HG02970 (cell line): ENCODE data around the gene POLL.

Source experiments
- ATAC-seq: cut with Tn5 transposase; IDR thresholded peaks from one replicate; pipeline ENCODE4 v1.9.1; 2021; ENCODE audit warnings: mild to moderate bottlenecking, moderate library complexity, moderate number of reproducible peaks; ENCODE audit not compliant: unreplicated experiment, low FRiP score

Gene POLL

DNA sequence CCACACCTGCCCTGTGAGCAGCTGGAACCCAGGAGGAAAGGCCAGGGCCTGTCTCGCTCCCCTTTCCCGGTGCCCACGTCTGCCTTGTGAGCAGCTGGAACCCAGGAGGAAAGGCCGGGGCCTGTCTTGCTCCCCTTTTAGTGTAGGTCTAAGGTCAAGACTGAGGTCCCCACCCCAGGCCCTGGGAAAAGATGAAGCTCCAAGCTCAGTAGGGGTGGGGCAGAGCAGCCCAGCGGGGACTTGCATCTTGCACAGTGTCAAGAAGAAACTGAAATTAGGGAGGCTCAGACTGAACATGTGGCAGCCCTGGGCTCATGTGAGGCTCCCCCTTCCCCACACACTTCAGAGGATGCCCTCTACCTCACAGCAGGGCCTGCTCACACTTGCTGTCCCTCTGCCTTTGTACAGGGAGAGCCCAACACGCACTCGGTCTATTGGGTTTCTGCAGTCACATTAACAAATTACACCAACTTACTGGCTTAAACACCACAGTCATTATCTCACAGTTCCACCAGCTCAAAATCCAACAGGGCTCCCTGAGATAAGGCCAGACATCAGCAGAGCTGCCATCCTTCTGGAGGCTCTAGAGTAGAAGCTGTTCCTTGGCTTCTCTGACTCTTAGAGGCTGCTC, 12.4 kb downstream of the POLL start:
- ATAC-seq, result no peak

DNA sequence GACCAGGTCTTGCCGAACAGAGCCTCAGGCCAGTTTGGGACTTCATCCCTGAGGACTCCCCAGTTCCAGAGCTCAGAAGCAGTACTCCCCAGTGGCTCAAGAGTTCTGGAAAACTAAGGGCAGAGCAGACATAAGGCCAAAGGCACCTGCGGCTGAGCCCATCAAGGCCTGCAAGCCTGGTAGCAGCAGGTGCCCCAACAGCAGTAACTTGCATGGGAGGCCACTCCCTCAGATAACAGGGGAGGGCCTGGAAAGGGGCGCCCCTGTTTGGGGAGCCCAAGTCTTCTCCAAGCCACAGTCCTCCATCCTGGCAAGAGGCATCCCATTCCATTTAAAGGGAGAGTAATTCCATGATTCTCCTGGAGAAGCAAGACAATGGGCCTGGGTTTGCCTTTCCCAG, 13.0 kb downstream of the POLL start:
- ATAC-seq, result no peak

DNA sequence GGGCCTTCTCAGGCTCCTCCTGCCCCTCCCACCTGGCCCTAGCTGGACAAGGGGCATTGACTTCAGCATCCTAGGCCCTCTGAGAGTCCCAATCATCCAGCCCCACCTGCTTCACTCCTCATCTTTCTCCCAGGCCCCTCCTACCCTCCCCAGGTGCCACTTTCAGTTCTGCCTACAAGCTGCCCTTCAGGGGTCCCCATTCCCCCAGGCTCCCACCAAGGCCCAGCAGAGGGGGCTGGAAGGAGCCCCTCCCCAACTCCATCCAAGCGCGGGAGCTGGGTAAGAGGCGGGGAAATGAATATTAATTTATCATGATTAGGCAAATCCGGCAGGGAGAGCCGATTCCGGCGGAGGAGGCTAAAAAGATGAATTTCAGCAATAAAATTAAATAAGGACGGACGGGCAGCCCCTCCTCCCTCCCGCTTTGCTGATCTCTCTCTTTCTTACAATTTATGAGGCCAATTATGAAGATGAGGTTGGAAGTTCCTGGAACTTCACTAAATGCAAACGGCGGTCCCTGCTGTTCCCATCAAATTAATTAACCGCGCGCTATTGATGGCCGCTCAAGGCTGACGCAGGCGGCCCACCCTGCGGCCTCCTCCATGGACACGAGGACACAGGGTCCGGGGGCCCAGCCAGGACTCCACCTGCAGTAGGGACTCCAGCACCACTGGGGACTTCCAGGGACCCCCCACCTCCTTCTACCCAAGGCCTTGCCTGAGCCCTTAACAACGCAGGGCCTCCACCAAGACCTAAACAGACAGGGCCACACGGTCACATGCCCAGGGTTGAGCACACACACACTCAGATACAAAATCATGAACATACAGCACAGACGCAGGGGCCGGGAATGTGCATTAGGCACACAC, 13.9 kb downstream of the POLL start:
- no peak for ATAC-seq

DNA sequence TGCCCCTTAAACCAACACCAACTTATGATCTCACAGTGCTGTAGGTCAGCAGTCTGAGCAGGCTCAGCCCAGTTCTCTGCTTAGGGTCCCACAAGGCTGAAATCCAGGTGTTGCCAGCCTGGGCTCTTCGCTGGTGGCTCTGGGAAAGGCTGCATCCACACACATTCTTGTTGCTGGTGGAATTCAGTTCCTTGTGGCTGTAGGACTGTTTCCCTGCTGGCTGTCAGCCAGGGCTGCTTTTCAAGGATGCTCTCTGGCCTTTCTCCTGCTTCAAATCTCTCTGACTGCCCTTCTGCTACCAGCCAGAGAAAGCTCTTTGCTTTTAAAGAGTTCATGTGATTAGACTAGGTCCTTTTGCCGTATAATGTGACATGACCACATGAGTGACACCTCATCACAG, 15.3 kb downstream of the POLL start:
- no peak for ATAC-seq

DNA sequence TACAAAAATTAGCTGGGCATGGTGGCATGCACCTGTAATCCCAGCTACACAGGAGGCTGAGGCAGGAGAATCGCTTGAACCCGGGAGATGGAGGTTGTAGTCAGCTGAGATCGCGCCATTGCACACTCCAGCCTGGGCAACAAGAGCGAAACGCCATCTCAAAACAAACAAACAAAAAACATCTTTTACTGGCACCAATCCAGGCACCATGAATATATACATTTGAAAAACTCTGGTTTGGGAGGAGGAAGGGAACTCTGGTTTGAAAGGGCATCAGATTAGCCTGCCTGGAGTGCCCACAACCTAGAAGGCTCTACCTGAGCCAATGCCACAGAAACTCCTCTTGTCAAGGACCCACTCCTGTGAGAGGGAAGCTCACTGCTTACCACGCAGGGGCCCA, 15.9 kb downstream of the POLL start:
- no peak for ATAC-seq

DNA sequence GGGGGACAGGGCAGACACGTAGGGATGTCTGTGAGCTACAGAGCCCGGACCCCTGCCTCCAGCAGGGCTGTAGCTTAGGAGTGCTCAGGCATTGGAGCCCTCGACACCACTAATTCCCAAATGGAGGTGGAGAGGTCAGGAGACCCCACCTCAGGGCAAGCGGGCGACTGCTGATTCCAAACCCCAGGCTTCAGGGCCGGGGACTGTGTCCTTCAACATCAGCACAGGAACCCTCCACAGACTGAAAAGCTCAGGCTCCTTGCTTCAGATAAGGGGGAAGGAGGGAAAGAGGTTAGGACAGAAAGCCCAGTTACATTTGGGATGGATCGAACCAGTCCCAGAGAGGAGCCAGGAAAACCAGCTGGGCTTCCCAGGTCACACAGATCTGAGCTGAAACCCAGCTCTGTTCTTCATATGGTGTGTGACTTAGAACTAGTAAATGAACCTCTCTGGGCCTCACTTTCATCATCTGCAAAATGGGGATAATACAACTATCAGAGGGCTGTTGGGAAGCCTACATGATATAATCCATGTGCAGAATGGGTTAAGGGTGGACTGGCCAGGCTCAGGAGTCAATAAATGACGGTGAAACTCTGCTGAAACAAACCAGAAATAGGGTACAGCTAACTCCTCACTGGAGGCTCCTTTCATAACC, 16.7 kb downstream of the POLL start:
- ATAC-seq, result no peak

DNA sequence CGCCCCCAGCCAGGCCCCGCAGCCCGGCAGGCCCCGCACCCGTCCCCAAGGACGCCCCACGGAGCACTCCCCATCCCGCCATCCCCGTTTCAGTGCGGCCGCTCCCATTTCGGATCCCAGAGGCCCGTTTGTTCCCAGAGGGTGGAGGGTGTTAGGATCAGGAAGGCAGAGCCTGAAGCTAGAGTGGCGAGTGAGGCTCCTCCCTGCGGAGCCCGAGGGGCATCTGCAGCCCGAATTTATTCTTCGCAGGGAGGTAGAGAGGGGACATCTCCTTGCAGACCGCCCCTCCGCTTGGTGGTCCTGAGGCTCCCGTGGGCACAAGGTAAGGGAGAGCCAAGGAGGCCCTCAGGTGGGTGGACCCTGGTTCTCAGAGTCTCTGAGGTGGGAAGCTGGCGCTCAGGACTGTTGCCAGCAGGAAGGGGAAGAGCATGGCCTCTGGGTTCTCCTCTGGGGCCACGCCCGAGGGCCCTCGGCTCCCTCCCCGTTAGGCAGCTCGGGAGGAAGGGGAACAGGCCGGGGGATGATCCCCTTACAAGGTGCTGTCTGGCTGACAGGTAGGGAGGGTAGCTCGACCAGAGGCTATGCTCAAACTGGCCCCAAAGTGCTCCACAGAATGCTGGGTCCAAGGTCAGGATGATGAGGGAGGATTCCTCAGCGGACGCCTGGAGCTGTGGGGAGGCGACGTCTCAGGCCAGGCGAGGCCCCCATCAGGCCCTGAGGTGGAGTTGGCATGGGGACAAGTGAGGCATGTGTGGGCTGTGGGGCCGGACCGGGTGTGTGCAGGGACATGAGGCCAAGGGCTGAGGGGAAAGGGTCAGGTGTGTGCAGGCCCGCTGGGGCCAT, 17.4 kb downstream of the POLL start:
- ATAC-seq, result no peak

DNA sequence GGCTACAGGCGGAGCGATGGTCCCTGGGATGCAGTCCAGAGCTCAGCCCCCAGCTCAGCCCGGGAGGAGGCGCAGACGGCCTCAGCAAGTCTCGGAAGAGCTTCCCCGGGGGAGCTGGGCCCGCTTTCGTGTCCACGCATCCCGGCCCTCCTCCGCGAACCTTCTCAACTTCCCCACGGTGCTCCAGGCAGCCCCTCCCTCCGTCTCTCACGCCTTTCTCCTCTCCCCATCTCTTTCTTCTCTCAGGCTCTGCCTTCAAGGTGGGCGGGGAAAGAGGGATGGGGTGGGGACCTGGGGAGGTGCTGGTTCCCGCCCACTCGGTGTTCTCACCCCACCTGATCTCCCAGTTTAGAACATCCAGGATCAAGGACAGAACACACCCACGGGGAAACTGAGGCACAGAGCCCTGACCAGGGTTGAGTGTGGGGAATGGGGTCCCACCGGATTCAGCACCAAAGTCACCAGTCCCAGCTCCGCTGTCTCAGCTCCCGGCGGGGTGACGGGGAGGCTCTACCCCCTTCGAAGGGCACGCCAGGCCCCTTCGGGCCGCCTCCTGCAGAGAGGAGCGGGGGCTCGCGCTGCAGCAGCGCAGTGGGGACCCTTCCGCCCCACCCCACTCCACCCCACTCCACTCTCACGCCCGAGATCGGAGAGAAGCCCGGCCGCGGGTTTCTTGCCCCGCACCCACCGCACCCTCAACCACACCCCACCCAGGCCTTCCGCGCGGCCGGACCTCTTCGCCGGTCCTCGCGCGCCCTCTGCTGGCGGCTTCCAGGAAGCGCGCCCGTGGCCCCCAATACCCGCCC, 18.2 kb downstream of the POLL start:
- no peak for ATAC-seq

DNA sequence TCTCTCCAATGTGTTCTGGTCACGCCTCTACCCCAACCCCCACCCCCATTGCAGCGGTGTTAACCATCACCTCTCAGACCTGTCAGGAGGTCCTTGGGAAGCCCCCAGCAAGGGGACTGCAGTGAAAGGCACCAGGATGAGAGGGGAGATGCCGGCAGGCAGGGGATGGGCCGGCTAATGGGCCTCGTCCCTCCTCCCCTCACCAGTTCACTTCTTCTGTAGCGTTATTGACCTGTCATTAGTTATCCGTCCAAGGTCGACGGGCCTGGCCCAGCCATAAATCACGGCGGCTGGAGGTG, 18.8 kb downstream of the POLL start:
- ATAC-seq, result no peak

DNA sequence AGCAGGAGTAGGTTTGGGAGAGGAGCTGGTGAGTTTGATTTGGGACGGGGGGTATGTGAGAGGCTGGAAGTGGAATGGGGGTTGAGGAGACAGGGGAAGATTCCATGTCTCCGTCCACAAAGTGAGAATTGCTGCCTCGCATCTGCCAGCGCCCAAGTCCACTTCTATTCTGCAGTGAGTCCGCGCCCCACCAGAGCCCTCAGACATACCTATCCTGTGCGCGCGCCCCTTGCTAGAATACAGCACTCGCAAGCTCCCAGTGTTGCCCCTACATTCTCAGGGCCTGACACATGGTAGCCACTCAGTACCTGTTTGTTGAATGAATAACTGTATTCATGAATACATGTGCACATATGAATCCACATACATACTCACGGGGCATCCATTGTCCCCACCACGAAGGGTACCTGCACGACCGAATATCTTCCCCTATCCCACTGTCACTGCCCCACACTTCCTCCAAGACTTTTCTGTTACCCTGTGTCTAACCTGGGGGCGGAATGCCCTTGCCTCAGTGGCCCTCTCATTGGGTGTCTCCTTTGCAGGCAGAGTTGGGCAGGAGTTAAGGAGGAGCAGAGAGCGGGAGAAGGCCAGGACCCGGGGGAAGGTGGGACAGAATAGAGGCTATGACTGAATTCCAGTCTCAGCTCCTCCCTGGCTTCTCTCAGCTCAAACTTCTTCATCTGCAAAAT, 19.9 kb downstream of the POLL start:
- no peak for ATAC-seq

DNA sequence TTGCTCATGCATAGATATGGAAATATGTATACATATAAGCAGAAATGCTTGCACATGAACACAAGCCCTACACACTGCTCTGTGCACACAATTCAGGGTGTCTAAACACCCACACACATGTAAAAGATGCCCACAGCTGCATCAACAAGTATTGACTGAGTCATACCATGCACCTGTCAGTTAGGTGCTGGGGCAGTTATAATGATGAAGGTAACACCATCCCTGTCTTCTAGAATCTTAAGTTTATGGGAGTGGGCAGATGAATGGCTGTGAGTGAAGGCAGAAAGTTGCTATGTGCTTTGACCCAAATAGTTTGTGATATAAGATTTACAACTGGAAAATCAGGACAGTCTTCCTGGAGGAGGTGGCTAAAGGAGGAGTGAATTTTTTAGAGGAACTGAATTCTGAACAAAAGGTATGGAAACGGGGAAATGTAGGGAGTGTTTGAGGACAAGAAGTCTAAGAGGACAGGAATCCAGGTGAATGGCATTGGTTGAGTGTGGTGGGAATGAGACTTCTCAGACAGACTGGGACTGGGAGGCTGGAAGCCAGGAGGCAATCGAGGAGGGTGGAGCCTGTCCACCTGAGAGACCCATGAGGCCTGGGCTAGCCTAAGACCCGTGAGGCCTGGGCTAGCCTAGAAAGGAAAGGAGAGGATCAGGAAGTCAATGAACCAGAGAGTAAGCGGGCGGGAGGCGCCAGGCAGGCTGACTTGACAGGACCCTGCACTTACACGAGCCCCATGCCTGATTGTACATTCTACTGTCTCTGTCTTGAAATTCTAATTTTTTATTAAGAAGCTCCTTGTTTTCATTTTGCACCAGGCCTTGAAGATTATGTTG, 20.7 kb downstream of the POLL start:
- no peak for ATAC-seq

DNA sequence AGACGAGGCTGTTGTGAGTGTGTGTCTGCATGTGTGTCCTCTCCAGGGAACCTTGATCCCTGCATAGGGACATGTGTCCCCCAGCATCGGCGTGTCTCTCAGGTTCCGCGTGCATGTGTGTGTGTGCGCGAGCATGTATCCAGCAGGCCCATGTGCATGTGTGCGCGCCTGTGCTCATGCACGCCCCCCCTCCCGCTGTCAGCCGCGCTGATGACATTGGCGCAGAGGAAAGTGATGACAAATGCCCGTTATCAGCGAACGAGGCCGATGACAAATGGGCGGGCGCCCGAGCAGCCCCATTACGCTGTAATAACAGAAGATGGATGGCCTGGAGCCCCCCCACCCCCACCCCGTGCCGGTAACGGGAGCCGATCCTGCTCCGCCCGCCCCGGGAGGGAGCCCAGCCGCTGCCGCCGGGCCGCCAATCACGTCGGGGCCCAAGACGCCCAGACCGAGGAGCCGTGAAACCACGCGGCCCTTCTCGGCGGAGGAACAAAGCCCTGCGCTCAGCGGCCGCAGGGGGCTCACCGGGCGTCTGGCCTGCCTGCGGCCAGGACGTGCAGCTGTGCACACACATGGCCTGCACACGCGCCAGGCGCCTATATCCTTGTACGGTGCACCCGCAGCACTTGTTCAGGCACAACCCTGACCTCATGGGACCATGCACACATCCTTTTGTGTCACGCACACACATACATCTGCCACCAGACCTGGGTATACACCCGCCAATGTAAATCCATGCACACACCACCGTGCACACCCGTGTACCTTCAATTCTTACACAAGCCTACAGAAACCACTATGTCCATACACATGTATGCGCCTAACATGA, 21.5 kb downstream of the POLL start:
- ATAC-seq, result no peak

DNA sequence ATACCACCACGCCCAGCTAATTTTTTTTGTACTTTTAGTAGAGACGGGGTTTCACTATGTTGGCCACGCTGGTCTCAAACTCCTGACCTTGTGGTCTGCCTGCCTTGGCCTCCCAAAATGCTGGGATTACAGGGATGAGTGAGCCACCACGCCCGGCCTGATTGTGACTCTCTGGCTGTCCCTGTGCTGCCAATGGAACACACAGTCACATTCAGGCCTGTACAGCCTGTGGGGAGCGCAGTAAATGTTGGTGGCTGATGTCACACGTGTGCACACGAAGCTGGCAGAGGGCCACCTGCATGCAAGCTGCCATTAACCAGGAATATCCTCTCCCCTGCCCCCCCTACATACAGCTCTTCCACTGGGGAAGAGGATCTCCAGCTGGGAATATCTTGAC, 22.1 kb downstream of the POLL start:
- ATAC-seq, result no peak

DNA sequence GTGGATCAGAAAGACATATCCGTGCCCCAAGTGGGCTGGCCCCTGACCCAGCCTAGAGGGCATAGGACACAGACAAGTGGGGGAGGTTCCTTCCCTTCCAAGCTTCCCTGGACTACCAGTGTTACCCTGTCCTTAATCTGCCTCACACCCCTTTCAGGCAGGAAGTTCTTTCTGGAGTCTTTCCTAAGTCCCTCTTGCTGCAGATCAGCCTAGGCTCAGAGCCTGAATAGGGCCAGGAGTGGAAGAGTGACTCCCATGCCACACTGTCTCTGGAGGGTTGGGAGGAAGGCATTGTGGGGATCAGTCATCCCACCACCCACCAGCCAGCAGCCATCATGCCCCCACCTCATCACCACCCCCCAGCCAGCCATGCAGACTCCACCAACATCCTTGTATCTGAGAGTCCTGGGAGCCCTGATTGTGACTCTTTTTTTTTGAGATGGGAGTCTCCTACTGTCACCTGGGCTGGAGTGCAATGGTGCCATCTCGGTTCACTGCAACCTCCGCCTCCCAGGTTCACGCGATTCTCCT, 22.6 kb downstream of the POLL start:
- ATAC-seq, result no peak

DNA sequence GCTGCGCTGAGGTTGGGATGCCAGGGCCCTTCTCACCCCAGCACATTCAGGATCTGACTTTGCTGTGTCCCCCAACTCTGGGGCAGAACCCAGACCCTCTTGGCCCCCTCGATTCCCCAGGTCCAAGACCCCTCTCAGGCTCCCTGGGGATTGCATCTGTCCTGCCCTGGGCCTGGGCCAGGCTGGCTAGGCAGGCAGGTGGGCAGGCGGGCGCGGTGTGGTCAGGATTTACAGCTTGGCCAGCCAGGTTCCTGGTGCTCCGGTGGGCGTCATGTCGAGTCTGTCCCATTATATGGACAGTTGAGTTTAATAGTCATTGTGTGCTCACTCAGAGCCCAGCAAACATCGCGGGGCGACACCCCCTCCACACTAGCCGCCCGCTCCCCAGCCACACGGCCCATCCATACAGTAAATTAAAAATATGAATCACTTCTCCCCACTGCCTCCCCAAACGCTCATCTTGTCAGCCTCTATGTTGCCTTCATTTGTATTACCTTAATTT, 23.5 kb downstream of the POLL start:
- no peak for ATAC-seq

DNA sequence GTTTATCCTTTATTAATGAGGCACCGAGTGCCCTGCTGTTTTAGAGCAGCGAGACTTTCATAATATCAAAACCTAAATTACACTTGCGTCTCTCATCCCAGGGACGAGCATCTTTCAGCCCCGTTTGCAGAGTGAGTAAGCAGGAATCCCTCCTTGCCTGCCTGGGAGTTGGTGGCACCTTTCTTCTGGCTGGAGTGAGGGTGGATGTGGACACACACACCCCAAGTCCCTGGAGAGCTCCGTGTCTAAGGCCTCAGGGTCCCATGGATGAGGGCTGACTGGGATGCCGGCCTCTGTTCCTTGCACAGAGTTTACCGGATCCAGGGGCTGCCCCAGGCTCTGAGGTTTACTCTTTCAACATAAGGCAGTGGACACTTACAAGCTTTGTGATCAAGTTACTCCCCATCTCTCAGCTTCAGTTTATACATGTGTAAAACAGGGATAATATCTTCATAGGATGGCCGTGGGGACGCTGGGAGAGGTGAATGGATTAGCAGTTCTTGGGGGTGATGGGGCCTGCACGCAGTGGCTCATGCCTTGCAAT, 24.5 kb downstream of the POLL start:
- no peak for ATAC-seq

DNA sequence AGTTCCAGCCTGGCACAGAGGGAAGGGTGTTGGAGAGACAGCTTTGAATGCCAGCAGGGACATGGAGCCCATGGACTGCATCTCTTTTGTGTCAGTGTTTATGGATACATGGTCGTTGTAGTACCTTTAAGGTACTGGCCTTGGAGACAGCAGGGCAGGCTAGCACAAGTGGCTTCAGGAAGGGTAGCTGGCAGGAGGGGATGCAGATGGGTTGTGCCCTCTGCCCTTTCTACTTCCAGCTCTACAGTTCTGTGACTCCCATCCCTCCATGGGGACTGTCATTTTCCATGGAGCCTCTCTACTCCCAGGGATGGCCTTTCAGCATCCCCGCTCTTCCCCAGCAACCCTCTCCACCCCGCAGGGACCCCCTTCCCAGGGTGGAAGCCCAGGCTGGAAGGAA, 25.1 kb downstream of the POLL start:
- no peak for ATAC-seq
